Measurements from ENCODE around the gene RNF149. TPM values are rescaled to one million over a fixed set of nuclear protein-coding genes. Genes with fewer than 3 reads are reported as not detected.

Gene RNF149
- total RNA-seq, 4 donors from 2014 or later: 29.0 to 78.6 (median 44.4) TPM

- H3K27ac ChIP-seq: no peak overlapping the region
- no peaks in the 10 kb centered on the region for H3K9me3 ChIP-seq
- no peak for TF ChIP-seq EP300 (IDR thresholded peaks at IDR 0.05)
- TF ChIP-seq POLR2A (IDR thresholded peaks at IDR 0.05): no peak
- no peak for TF ChIP-seq POLR2AphosphoS5 (IDR thresholded peaks at IDR 0.05)
- no peak for TF ChIP-seq CTCF (IDR thresholded peaks at IDR 0.05)
- H3K4me3 ChIP-seq: no peak overlapping the region
- no peaks in the 10 kb centered on the region for H3K4me1 ChIP-seq
- 90 to 95% methylated on average over 2 to 6 of the region's 6 CpGs for WGBS, 2 donors (ENCODE audit: low coverage in 1 of 2)
- H3K36me3 ChIP-seq: peaks cover 0 to 92% of the 10 kb centered on the region in 2 donors
- no peaks in the 10 kb centered on the region for H3K27me3 ChIP-seq
- no peak for ATAC-seq
Measured at GRCh38 chr2:101286684-101287083, 21.8 kb downstream of the RNF149 start.

DNA sequence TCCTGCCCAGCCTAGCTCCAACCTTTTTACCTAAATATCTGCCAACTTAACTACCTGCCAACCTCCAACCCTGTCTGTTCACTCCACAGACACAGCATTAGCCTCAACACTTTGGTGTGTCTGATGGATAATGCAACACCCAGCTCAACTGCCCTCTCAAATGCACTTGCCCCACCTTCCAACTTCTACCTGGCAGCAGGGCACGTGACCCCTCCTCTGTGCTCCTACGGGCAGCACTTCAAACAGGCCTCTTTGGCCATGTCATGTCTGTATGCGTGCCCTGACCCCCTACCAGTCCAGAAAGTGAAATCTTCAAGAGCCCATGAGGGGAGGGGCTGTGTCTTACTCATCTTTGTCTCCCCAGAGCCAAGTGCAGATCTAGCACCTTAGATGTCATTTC lies 25.5 kb downstream of the RNF149 start:
- no peaks in the 10 kb centered on the region for H3K27me3 ChIP-seq
- no peak for TF ChIP-seq POLR2AphosphoS5 (IDR thresholded peaks at IDR 0.05)
- no peak for TF ChIP-seq POLR2A (IDR thresholded peaks at IDR 0.05)
- TF ChIP-seq EP300 (IDR thresholded peaks at IDR 0.05): no peak
- no peak for TF ChIP-seq CTCF (IDR thresholded peaks at IDR 0.05)
- no peak for ATAC-seq
- WGBS, 2 donors (ENCODE audit: low coverage in 1 of 2): 80 to 92% methylated on average over 2 to 3 of the region's 3 CpGs
- H3K27ac ChIP-seq: no peak overlapping the region
- H3K4me1 ChIP-seq: no peaks in the 10 kb centered on the region
- no peak overlapping the region for H3K4me3 ChIP-seq
- no peaks in the 10 kb centered on the region for H3K9me3 ChIP-seq
- H3K36me3 ChIP-seq: peaks cover 4 to 100% of the 10 kb centered on the region in 2 donors

- H3K9me3 ChIP-seq: no peaks in the 10 kb centered on the region
- no peak overlapping the region for H3K4me3 ChIP-seq
- WGBS, 2 donors (ENCODE audit: low coverage in 1 of 2): 93 to 100% methylated on average over 2 to 4 of the region's 4 CpGs
- H3K27ac ChIP-seq: no peak overlapping the region
- TF ChIP-seq CTCF (IDR thresholded peaks at IDR 0.05) (no peak), POLR2A (IDR thresholded peaks at IDR 0.05) (no peak), POLR2AphosphoS5 (IDR thresholded peaks at IDR 0.05) (no peak)
- H3K4me1 ChIP-seq: no peaks in the 10 kb centered on the region
- no peak for ATAC-seq
- H3K27me3 ChIP-seq: no peaks in the 10 kb centered on the region
- H3K36me3 ChIP-seq: peaks cover 4 to 97% of the 10 kb centered on the region in 2 donors
Measured at GRCh38 chr2:101281482-101281881, 27.0 kb downstream of the RNF149 start.

- Histone ChIP-seq H3K4me3 (no peak overlapping the region), H3K36me3 (peaks cover 4 to 95% of the 10 kb centered on the region in 2 donors), H3K4me1 (no peaks in the 10 kb centered on the region), H3K9me3 (no peaks in the 10 kb centered on the region), H3K27me3 (no peaks in the 10 kb centered on the region), H3K27ac (no peak overlapping the region)
- ATAC-seq: no peak
- TF ChIP-seq POLR2AphosphoS5 (IDR thresholded peaks at IDR 0.05): no peak
- no peak for TF ChIP-seq EP300 (IDR thresholded peaks at IDR 0.05)
- no peak for TF ChIP-seq POLR2A (IDR thresholded peaks at IDR 0.05)
- TF ChIP-seq CTCF (IDR thresholded peaks at IDR 0.05): no peak
- 84 to 89% methylated on average over 3 of the region's 3 CpGs for WGBS, 2 donors (ENCODE audit: low coverage in 1 of 2)
Measured at GRCh38 chr2:101278925-101279324, 29.6 kb downstream of the RNF149 start.

- WGBS, 2 donors (ENCODE audit: low coverage in 1 of 2): 75 to 80% methylated on average over 3 to 4 of the region's 7 CpGs
- H3K4me3 ChIP-seq: no peak overlapping the region
- no peak overlapping the region for H3K27ac ChIP-seq
- H3K9me3 ChIP-seq: no peaks in the 10 kb centered on the region
- no peak for TF ChIP-seq EP300 (IDR thresholded peaks at IDR 0.05)
- TF ChIP-seq CTCF (IDR thresholded peaks at IDR 0.05): peak in 1 of 4 experiments; percentile 17
- no peaks in the 10 kb centered on the region for H3K4me1 ChIP-seq
- H3K27me3 ChIP-seq: no peaks in the 10 kb centered on the region
- no peak for ATAC-seq
- peaks cover 5 to 95% of the 10 kb centered on the region in 2 donors for H3K36me3 ChIP-seq
Measured at GRCh38 chr2:101277111-101277510, 31.4 kb downstream of the RNF149 start.
